ENCODE results near the gene PIWIL4. TPM values are rescaled to one million over a fixed set of nuclear protein-coding genes. Genes with fewer than 3 reads are reported as not detected.

PIWIL4 gene
- total and polyA plus RNA-seq, 2 of the 8 experiments (the other 6 are each of a cell fraction or from before 2014, with no cell fraction given) = 0.51 to 0.52 TPM

DNA sequence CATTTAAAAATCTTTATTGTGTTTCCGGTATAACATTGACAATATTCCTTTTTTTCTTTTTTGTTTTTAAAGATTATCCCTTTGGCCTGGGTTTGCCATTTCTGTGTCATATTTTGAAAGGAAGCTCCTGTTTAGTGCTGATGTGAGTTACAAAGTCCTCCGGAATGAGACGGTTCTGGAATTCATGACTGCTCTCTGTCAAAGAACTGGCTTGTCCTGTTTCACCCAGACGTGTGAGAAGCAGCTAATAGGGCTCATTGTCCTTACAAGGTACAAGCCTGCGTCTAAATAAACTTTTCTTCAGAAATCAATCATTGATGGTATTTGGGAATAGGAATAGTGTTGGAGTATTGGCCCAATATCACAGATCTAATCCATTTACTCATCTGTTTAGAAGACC, 19.8 kb downstream of the PIWIL4 start:
- no peaks in the 10 kb centered on the region for H3K23me2 ChIP-seq (ENCODE audit: low read depth, low read length)
- no peak overlapping the region for H3K9ac ChIP-seq (replicated peaks in 1 of 4; ENCODE audit: extremely low read depth in 1 of 4, low read depth in 3 of 4, low read length in 3 of 4)
- H4K91ac ChIP-seq (replicated peaks; ENCODE audit: insufficient read length, low read length) = no peak overlapping the region
- H3K9me3 ChIP-seq (ENCODE audit: insufficient read depth in 2 of 2, low read depth in 1 of 2, low read length in 1 of 2) = no peaks in the 10 kb centered on the region
- no peak overlapping the region for H3K14ac ChIP-seq (ENCODE audit: insufficient read length)
- no peak overlapping the region for H3K27ac ChIP-seq (ENCODE audit: low read depth, low read length)
- H3K79me1 ChIP-seq (ENCODE audit: low read depth, low read length) = no peaks in the 10 kb centered on the region
- no peak overlapping the region for H3K4me3 ChIP-seq (ENCODE audit: extremely low read depth in 1 of 4, insufficient read depth in 2 of 4, low read depth in 3 of 4, low read length in 4 of 4)
- DNase-seq (ENCODE audit: low read depth in 1 of 2, low spot score in 2 of 2) (no peak), FAIRE-seq (no peak)
- H4K20me1 ChIP-seq (replicated peaks in 1 of 2; ENCODE audit: control insufficient read depth in 1 of 2, insufficient read depth in 2 of 2, low read length in 2 of 2) = no peaks in the 10 kb centered on the region
- WGBS, 2 experiments (ENCODE audit: extremely low coverage in 1 of 2, insufficient coverage in 1 of 2, insufficient read length in 1 of 2, insufficient replicate concordance in 2 of 2, low coverage in 1 of 2, low lambda C conversion rate in 2 of 2, missing lambda C conversion rate in 1 of 2) = 85% methylated on average over 5 of the region's 5 CpGs; no CpG with 5 or more reads in 1 of the 2 experiments
- no peak overlapping the region for H2AFZ ChIP-seq (ENCODE audit: low read length)
- no peaks in the 10 kb centered on the region for H3K4me1 ChIP-seq (replicated peaks in 1 of 4; ENCODE audit: control insufficient read depth in 3 of 4, insufficient read depth in 4 of 4, low read length in 3 of 4)
- no peak overlapping the region for H2BK12ac ChIP-seq (ENCODE audit: low read depth, low read length)
- H3K18ac ChIP-seq (ENCODE audit: extremely low read depth, low read length) = no peak overlapping the region
- H3K56ac ChIP-seq (replicated peaks; ENCODE audit: insufficient read length, low read depth, low read length) = no peak overlapping the region
- no peak overlapping the region for H4K8ac ChIP-seq (ENCODE audit: extremely low read depth, insufficient read depth, low read length)
- no peak for TF ChIP-seq RAD21 (IDR thresholded peaks at IDR 0.05 in 1 of 2, conservative IDR thresholded peaks at IDR 0.05 in 1 of 2; ENCODE audit: low read depth in 2 of 2, low read length in 2 of 2)
- TF ChIP-seq RXRA (IDR thresholded peaks at IDR 0.05; ENCODE audit: insufficient read depth, low read depth, low read length) = no peak
- no peak for TF ChIP-seq SP2 (IDR thresholded peaks at IDR 0.05; ENCODE audit: low read length)
- TF ChIP-seq BACH1 (IDR thresholded peaks at IDR 0.05; ENCODE audit: low read length) = no peak
- no peak for TF ChIP-seq FOSL1 (IDR thresholded peaks at IDR 0.05; ENCODE audit: insufficient read depth, low read depth, low read length)
- no peak for TF ChIP-seq CBX8 (IDR thresholded peaks at IDR 0.05; ENCODE audit: borderline replicate concordance, low read depth, low read length)
- TF ChIP-seq CREB1 (IDR thresholded peaks at IDR 0.05) = no peak
- no peak for TF ChIP-seq HDAC2 (IDR thresholded peaks at IDR 0.05; ENCODE audit: borderline replicate concordance in 1 of 2, low read depth in 2 of 2, low read length in 2 of 2)
- no peak for TF ChIP-seq KDM4A (IDR thresholded peaks at IDR 0.05; ENCODE audit: low read depth, low read length, severe bottlenecking)
- TF ChIP-seq RFX5 (IDR thresholded peaks at IDR 0.05; ENCODE audit: borderline replicate concordance, low read depth, low read length) = no peak
- no peak for TF ChIP-seq EZH2 (IDR thresholded peaks at IDR 0.05; ENCODE audit: low read depth, low read length, severe bottlenecking)
- H3K23ac ChIP-seq (ENCODE audit: insufficient read length) = no peak overlapping the region
- no peak overlapping the region for H3K4ac ChIP-seq (replicated peaks; ENCODE audit: insufficient read length, low read depth, low read length)
- H3K4me2 ChIP-seq (ENCODE audit: insufficient read depth in 1 of 2, low read depth in 2 of 2, low read length in 2 of 2) = no peak overlapping the region
- ChIA-PET POLR2A (ENCODE audit: partially characterized antibody) (no interaction called here), CTCF (ENCODE audit: partially characterized antibody) (interaction anchor here (0.9 to 1.7 kb wide), 6 partner anchors 10 to 154 kb away, joined by 3 to 7 read pairs (median 4); no protein-coding TSS in a partner anchor)
- H3K36me3 ChIP-seq (ENCODE audit: control insufficient read depth in 2 of 4, insufficient read depth in 4 of 4, low read length in 3 of 4) = no peaks in the 10 kb centered on the region
- no peak overlapping the region for H2BK5ac ChIP-seq (ENCODE audit: low read depth, low read length)
- no peak overlapping the region for H4K5ac ChIP-seq (ENCODE audit: insufficient read length, low read depth, low read length)
- no peak overlapping the region for H2BK120ac ChIP-seq (replicated peaks; ENCODE audit: low read depth, low read length)
- no peak overlapping the region for H2BK15ac ChIP-seq (ENCODE audit: low read length)
- no peak overlapping the region for H2BK20ac ChIP-seq (ENCODE audit: low read length)
- H3K27me3 ChIP-seq (replicated peaks in 1 of 4; ENCODE audit: control insufficient read depth in 3 of 4, extremely low read depth in 1 of 4, insufficient read depth in 3 of 4, low read length in 3 of 4) = no peaks in the 10 kb centered on the region; a peak in 2 of 7 replicates
- H2AK5ac ChIP-seq (ENCODE audit: low read depth, low read length) = no peak overlapping the region
- no peaks in the 10 kb centered on the region for H3K79me2 ChIP-seq (ENCODE audit: control insufficient read depth in 1 of 2, insufficient read depth in 2 of 2, low read length in 2 of 2)
